CD14-positive monocyte (primary cell): Measurements from ENCODE around the gene MDGA2. TPM values are rescaled to one million over a fixed set of nuclear protein-coding genes. Genes with fewer than 3 reads are reported as not detected.

ENCODE experiments used
- DNase-seq, 3 donors: peaks; one replicate each; pipeline ENCODE4 v3.0.0-alpha.2; 2011 to 2022
- H2AFZ ChIP-seq: 2 replicates; pipeline ENCODE4 v1.6.0; 2012; ENCODE audit warnings: mild to moderate bottlenecking, low read depth, low read length, inconsistent platforms; ENCODE audit not compliant: insufficient read depth, poor library complexity, severe bottlenecking
- H3K27ac ChIP-seq, 2 donors: 1 replicate in 1 of 2; 2 replicates in 1 of 2; pipeline ENCODE4 v1.5.1; 2012 to 2013; ENCODE audit warnings: low read length in 2 of 2, control low read depth in 1 of 2, inconsistent platforms in 1 of 2, low read depth in 1 of 2, mild to moderate bottlenecking in 1 of 2
- H3K27me3 ChIP-seq, 2 donors: one replicate each; pipeline versions ENCODE4 v1.6.0 to v1.6.1; 2011 to 2013; ENCODE audit warnings: low read length in 2 of 2; ENCODE audit not compliant: control insufficient read depth in 2 of 2, insufficient read depth in 2 of 2
- H3K36me3 ChIP-seq, 2 donors: replicated peaks in 1 of 2; 1 replicate in 1 of 2; 2 replicates in 1 of 2; pipeline versions ENCODE4 v1.5.1 to v1.6.1; 2012 to 2013; ENCODE audit warnings: low read length in 2 of 2, control low read depth in 1 of 2, inconsistent platforms in 1 of 2, mild to moderate bottlenecking in 1 of 2; ENCODE audit not compliant: insufficient read depth in 2 of 2, control insufficient read depth in 1 of 2
- H3K4me1 ChIP-seq, 2 donors: 1 replicate in 1 of 2; 2 replicates in 1 of 2; pipeline versions ENCODE4 v1.5.1 to v1.6.1; 2012 to 2013; ENCODE audit warnings: low read length in 2 of 2, control low read depth in 1 of 2, inconsistent platforms in 1 of 2, mild to moderate bottlenecking in 1 of 2, moderate library complexity in 1 of 2; ENCODE audit not compliant: insufficient read depth in 2 of 2, control insufficient read depth in 1 of 2
- H3K4me2 ChIP-seq: replicated peaks from 2 replicates; pipeline ENCODE3; 2012; ENCODE audit warnings: low read length, moderate library complexity, mild to moderate bottlenecking; ENCODE audit not compliant: poor library complexity, severe bottlenecking; ENCODE audit errors: extremely low read depth
- H3K4me3 ChIP-seq, 3 experiments: fragments of 200-600 bp in 1 of 3; sonication (generic) in 1 of 3; replicated peaks in 1 of 3; 1 replicate in 2 of 3; 2 replicates in 1 of 3; pipeline ENCODE4 v1.5.1; 2011 to 2013; ENCODE audit warnings: low read length in 3 of 3, mild to moderate bottlenecking in 3 of 3, control low read depth in 2 of 3, low read depth in 2 of 3, inconsistent platforms in 1 of 3, moderate library complexity in 1 of 3
- H3K79me2 ChIP-seq: 2 replicates; pipeline ENCODE4 v1.6.0; 2012; ENCODE audit warnings: mild to moderate bottlenecking, control low read depth, inconsistent platforms, low read length, moderate library complexity; ENCODE audit not compliant: insufficient read depth
- H3K9ac ChIP-seq: 2 replicates; pipeline ENCODE4 v1.6.0; 2017; ENCODE audit warnings: low read length, mild to moderate bottlenecking; ENCODE audit not compliant: insufficient read depth, poor library complexity, severe bottlenecking
- H3K9me3 ChIP-seq, 2 donors: replicated peaks in 1 of 2; 1 replicate in 1 of 2; 2 replicates in 1 of 2; pipeline versions ENCODE4 v1.5.1 to v1.6.1; 2012 to 2013; ENCODE audit warnings: low read length in 2 of 2, control low read depth in 1 of 2; ENCODE audit not compliant: control insufficient read depth in 1 of 2, insufficient read depth in 1 of 2
- H4K20me1 ChIP-seq: 2 replicates; pipeline ENCODE4 v1.6.0; 2012; ENCODE audit warnings: mild to moderate bottlenecking, low read length, control low read depth, moderate library complexity; ENCODE audit not compliant: insufficient read depth
- H3K27ac Mint-ChIP-seq, 7 donors: one replicate each; pipeline ENCODE4 v1.8.0; 2020; ENCODE audit warnings: mild to moderate bottlenecking in 7 of 7, mixed read lengths in 7 of 7, moderate library complexity in 6 of 7, inconsistent platforms in 2 of 7
- H3K27me3 Mint-ChIP-seq, 3 donors: one replicate each; pipeline ENCODE4 v1.8.0; 2021 to 2022; ENCODE audit warnings: low read depth in 3 of 3, mild to moderate bottlenecking in 3 of 3, mixed read lengths in 3 of 3, moderate library complexity in 3 of 3, inconsistent platforms in 1 of 3
- H3K36me3 Mint-ChIP-seq, 2 donors: one replicate each; pipeline ENCODE4 v1.8.0; 2020; ENCODE audit warnings: mixed read lengths in 2 of 2, inconsistent platforms in 1 of 2, mild to moderate bottlenecking in 1 of 2
- H3K4me1 Mint-ChIP-seq: one replicate; pipeline ENCODE4 v1.8.0; 2020; ENCODE audit warnings: mild to moderate bottlenecking, mixed read lengths
- H3K4me3 Mint-ChIP-seq, 2 donors: one replicate each; pipeline ENCODE4 v1.8.0; 2020; ENCODE audit warnings: mild to moderate bottlenecking in 2 of 2, mixed read lengths in 2 of 2, moderate library complexity in 1 of 2
- H3K9me3 Mint-ChIP-seq, 7 donors: one replicate each; pipeline ENCODE4 v1.8.0; 2020 to 2022; ENCODE audit warnings: mixed read lengths in 7 of 7, mild to moderate bottlenecking in 6 of 7, moderate library complexity in 6 of 7, inconsistent platforms in 2 of 7
- WGBS: methylation state at CpG from one replicate; pipeline ENCODE4 v1.1.5; 2013; ENCODE audit warnings: missing lambda C conversion rate; ENCODE audit not compliant: insufficient coverage; 5-methylcytosine and 5-hydroxymethylcytosine counted together
- intact Hi-C, 2 donors: fragments of 100-400 bp; cut with micrococcal nuclease; formaldehyde crosslinking; loops; one replicate each; pipeline versions ENCODE4 v1.15.0 to v1.15.1; 2023
- polyA plus RNA-seq, 3 donors: library from polyadenylated mRNA; depleted of rRNA in 1 of 3; unstranded in 2 of 3; stranded (reverse) in 1 of 3; fragments of 300-500 nt in 2 of 3; fragments of >200 nt in 1 of 3; fragmentation: Illumina TruSeq in 2 of 3; gene quantifications; 1 replicate in 2 of 3; 2 replicates in 1 of 3; pipeline ENCODE4 v1.2.3, GENCODE V29; 2012 to 2021
- TF ChIP-seq, protein P1 (sequence below): fragments of 200-600 bp; IDR thresholded peaks from one replicate; pipeline ENCODE4 v1.8.0; 2022; ENCODE audit warnings: antibody characterized with exemption, mild to moderate bottlenecking

The MDGA2 gene
- polyA plus RNA-seq, 3 donors = not detected

GRCh38 chr14:47471075-47471474 lies 204.3 kb downstream of the MDGA2 start:
- Histone ChIP-seq H4K20me1 (no peaks in the 10 kb centered on the region), H3K4me3 (no peak overlapping the region), H3K27me3 (no peaks in the 10 kb centered on the region), H3K27ac (no peak overlapping the region), H3K79me2 (no peaks in the 10 kb centered on the region), H2AFZ (no peak overlapping the region), H3K9me3 (peaks cover 3 to 4% of the 10 kb centered on the region in 2 donors), H3K4me1 (no peaks in the 10 kb centered on the region), H3K36me3 (no peaks in the 10 kb centered on the region), H3K9ac (no peak overlapping the region), H3K4me2 (no peak overlapping the region)
- intact Hi-C loops = no loop called here
- Mint-ChIP-seq H3K9me3 (peaks cover 0 to 6% (median 3%) of the 10 kb centered on the region in 7 donors), H3K27me3 (no peaks in the 10 kb centered on the region), H3K27ac (no peak overlapping the region), H3K36me3 (no peaks in the 10 kb centered on the region), H3K4me1 (no peaks in the 10 kb centered on the region), H3K4me3 (no peak overlapping the region)
- TF ChIP-seq, protein P1, sequence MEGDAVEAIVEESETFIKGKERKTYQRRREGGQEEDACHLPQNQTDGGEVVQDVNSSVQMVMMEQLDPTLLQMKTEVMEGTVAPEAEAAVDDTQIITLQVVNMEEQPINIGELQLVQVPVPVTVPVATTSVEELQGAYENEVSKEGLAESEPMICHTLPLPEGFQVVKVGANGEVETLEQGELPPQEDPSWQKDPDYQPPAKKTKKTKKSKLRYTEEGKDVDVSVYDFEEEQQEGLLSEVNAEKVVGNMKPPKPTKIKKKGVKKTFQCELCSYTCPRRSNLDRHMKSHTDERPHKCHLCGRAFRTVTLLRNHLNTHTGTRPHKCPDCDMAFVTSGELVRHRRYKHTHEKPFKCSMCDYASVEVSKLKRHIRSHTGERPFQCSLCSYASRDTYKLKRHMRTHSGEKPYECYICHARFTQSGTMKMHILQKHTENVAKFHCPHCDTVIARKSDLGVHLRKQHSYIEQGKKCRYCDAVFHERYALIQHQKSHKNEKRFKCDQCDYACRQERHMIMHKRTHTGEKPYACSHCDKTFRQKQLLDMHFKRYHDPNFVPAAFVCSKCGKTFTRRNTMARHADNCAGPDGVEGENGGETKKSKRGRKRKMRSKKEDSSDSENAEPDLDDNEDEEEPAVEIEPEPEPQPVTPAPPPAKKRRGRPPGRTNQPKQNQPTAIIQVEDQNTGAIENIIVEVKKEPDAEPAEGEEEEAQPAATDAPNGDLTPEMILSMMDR = no peak
- 14% methylated on average over 1 of the region's 2 CpGs for WGBS
- DNase-seq = no peak

DNA sequence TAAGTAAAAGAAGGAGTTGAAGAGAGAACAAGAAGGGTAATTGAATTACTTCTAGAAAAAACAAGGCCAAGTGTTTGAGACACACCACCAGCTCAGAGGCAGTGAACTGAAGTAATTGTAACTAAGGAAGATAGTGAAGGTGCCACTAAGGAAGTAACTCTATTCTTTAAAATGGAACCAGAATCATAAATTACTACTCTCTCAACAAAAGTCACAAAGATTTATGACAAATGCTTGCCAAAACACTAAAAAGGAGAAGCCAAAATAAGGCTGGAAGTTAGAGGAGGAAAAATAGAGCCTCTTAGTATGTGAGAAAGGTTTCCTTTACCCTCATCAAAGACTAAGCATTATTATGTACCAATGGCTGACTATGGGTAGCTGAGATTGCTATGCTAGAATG lies 208.5 kb downstream of the MDGA2 start:
- Histone ChIP-seq H4K20me1 (no peaks in the 10 kb centered on the region), H3K9ac (no peak overlapping the region), H2AFZ (no peak overlapping the region), H3K27me3 (no peaks in the 10 kb centered on the region), H3K36me3 (no peaks in the 10 kb centered on the region), H3K4me2 (no peak overlapping the region), H3K4me1 (no peaks in the 10 kb centered on the region), H3K9me3 (no peaks in the 10 kb centered on the region), H3K79me2 (no peaks in the 10 kb centered on the region), H3K27ac (no peak overlapping the region), H3K4me3 (no peak overlapping the region)
- Mint-ChIP-seq H3K4me3 (no peak overlapping the region), H3K4me1 (no peaks in the 10 kb centered on the region), H3K27ac (no peak overlapping the region), H3K27me3 (no peaks in the 10 kb centered on the region), H3K36me3 (no peaks in the 10 kb centered on the region), H3K9me3 (peaks cover 0 to 3% (median 1%) of the 10 kb centered on the region in 7 donors)
- DNase-seq = no peak
- TF ChIP-seq, protein P1 = no peak
- intact Hi-C loops = no loop called here
